ENCODE data around the gene PPA1. TPM values are rescaled to one million over a fixed set of nuclear protein-coding genes. Genes with fewer than 3 reads are reported as not detected.
"Not testable (repeated sequence)": the region's sequence is repeated elsewhere in the genome, so short reads cannot be mapped to it uniquely, and the experiment has no call there.

PPA1 gene
- total RNA-seq, 1 experiment from 2014 or later = 293 TPM

GRCh38 chr10:70260259-70260658 is 27.0 kb upstream of the PPA1 start:
- Mint-ChIP-seq H3K36me3 (ENCODE audit: insufficient read depth, unreplicated experiment) (no peaks in the 10 kb centered on the region), H3K27ac (ENCODE audit: low read depth, unreplicated experiment) (no peak overlapping the region), H3K4me3 (ENCODE audit: unreplicated experiment) (no peak overlapping the region), H3K27me3 (ENCODE audit: insufficient read depth, unreplicated experiment) (no peaks in the 10 kb centered on the region), H3K4me1 (ENCODE audit: insufficient read depth, unreplicated experiment) (peaks cover 13% of the 10 kb centered on the region), H3K9me3 (ENCODE audit: unreplicated experiment) (peaks cover 7% of the 10 kb centered on the region)
- intact Hi-C loops (cut with micrococcal nuclease) = no loop called here
- CTCF ChIA-PET = interaction anchor here (0.6 to 1.0 kb wide), 3 partner anchors 15 to 105 kb away, joined by 3 read pairs; no protein-coding TSS in a partner anchor
- BruUV-seq (replicated peaks) = no TSS peak
- TF ChIP-seq CTCF (IDR thresholded peaks at IDR 0.05; ENCODE audit: unreplicated experiment) = no peak
- DNase-seq (ENCODE audit: unreplicated experiment) = no peak
- POLR2A ChIA-PET = interaction anchor here (1.5 kb wide), 1 partner anchor 104 kb away, joined by 4 read pairs; no protein-coding TSS in a partner anchor

GRCh38 chr10:70258216-70258615 is 25.0 kb upstream of the PPA1 start:
- CTCF ChIA-PET = interaction anchor here (0.6 to 1.3 kb wide), 4 partner anchors 14 to 37 kb away, joined by 3 to 4 read pairs (median 4); no protein-coding TSS in a partner anchor
- TF ChIP-seq CTCF (IDR thresholded peaks at IDR 0.05; ENCODE audit: unreplicated experiment) = no peak
- intact Hi-C loops (cut with micrococcal nuclease) = no loop called here

GRCh38 chr10:70257816-70258215 is 24.6 kb upstream of the PPA1 start:
- H3K9me3 Mint-ChIP-seq (ENCODE audit: unreplicated experiment); DNase-seq (ENCODE audit: unreplicated experiment); H3K36me3 Mint-ChIP-seq (ENCODE audit: insufficient read depth, unreplicated experiment); H3K27me3 Mint-ChIP-seq (ENCODE audit: insufficient read depth, unreplicated experiment); H3K4me3 Mint-ChIP-seq (ENCODE audit: unreplicated experiment); intact Hi-C loops (cut with micrococcal nuclease); BruUV-seq (replicated peaks): not testable (repeated sequence)
- ChIA-PET POLR2A (interaction anchor here (0.6 to 1.4 kb wide), 4 partner anchors 10 to 32 kb away, joined by 3 to 6 read pairs (median 6); no protein-coding TSS in a partner anchor), CTCF (interaction anchor here (0.6 to 1.3 kb wide), 3 partner anchors 15 to 36 kb away, joined by 3 to 4 read pairs (median 4); no protein-coding TSS in a partner anchor)
- peak overlapping the region; percentile 58 for H3K27ac Mint-ChIP-seq (ENCODE audit: low read depth, unreplicated experiment)
- peaks cover 13% of the 10 kb centered on the region for H3K4me1 Mint-ChIP-seq (ENCODE audit: insufficient read depth, unreplicated experiment)

More at GRCh38 chr10:70258216-70258615, 25.0 kb upstream of the PPA1 start:
- no peaks in the 10 kb centered on the region for H3K36me3 Mint-ChIP-seq (ENCODE audit: insufficient read depth, unreplicated experiment)
- peaks cover 7% of the 10 kb centered on the region for H3K9me3 Mint-ChIP-seq (ENCODE audit: unreplicated experiment)
- H3K4me3 Mint-ChIP-seq (ENCODE audit: unreplicated experiment) = no peak overlapping the region
- BruUV-seq (replicated peaks) = no TSS peak
- peaks cover 13% of the 10 kb centered on the region for H3K4me1 Mint-ChIP-seq (ENCODE audit: insufficient read depth, unreplicated experiment)
- peak overlapping the region; percentile 35 for H3K27ac Mint-ChIP-seq (ENCODE audit: low read depth, unreplicated experiment)
- DNase-seq (ENCODE audit: unreplicated experiment) = no peak
- H3K27me3 Mint-ChIP-seq (ENCODE audit: insufficient read depth, unreplicated experiment) = no peaks in the 10 kb centered on the region
- POLR2A ChIA-PET = interaction anchor here (0.6 to 1.4 kb wide), 4 partner anchors 9 to 31 kb away, joined by 3 to 6 read pairs (median 6); no protein-coding TSS in a partner anchor

GRCh38 chr10:70256463-70256862 is 23.2 kb upstream of the PPA1 start:
- Mint-ChIP-seq H3K27ac (ENCODE audit: low read depth, unreplicated experiment) (no peak overlapping the region), H3K4me1 (ENCODE audit: insufficient read depth, unreplicated experiment) (peaks cover 13% of the 10 kb centered on the region), H3K4me3 (ENCODE audit: unreplicated experiment) (no peak overlapping the region), H3K36me3 (ENCODE audit: insufficient read depth, unreplicated experiment) (no peaks in the 10 kb centered on the region), H3K27me3 (ENCODE audit: insufficient read depth, unreplicated experiment) (no peaks in the 10 kb centered on the region), H3K9me3 (ENCODE audit: unreplicated experiment) (peaks cover 7% of the 10 kb centered on the region)
- intact Hi-C loops (cut with micrococcal nuclease) = no loop called here
- CTCF ChIA-PET = interaction anchor here (0.7 to 1.0 kb wide), 2 partner anchors 33 to 180 kb away, joined by 3 to 5 read pairs; no protein-coding TSS in a partner anchor
- TF ChIP-seq CTCF (IDR thresholded peaks at IDR 0.05; ENCODE audit: unreplicated experiment) = no peak
- POLR2A ChIA-PET = interaction anchor here (1.0 to 1.8 kb wide), 3 partner anchors 9 to 24 kb away, joined by 3 to 8 read pairs (median 6); partner anchors contain the start of gene PPA1
- DNase-seq (ENCODE audit: unreplicated experiment) = no peak
- BruUV-seq (replicated peaks) = no TSS peak
